GM12878 (cell line): ENCODE measurements around the gene TBX10. TPM values are rescaled to one million over a fixed set of nuclear protein-coding genes. Genes with fewer than 3 reads are reported as not detected.

Source experiments
- ATAC-seq: fragments of 200-7000 bp; cut with Tn5 transposase; 3 replicates; pipeline ENCODE4 v1.9.1; 2020; ENCODE audit warnings: mild to moderate bottlenecking, moderate library complexity
- BruUV-seq: library from RNA; stranded (reverse); fragments of 400-500 nt; replicated peaks from 2 replicates; lab custom pipeline; 2021; lab: Mats Ljungman, UMichigan
- CTCF ChIA-PET: fragments of 300-600 bp; sonication (Branson Sonifier 250); formaldehyde crosslinking; extraction: SDS; loops from one replicate; lab custom pipeline; 2021; ENCODE audit warnings: inconsistent platforms; lab: Yijun Ruan, JAX
- POLR2A ChIA-PET: fragments of 350-600 bp; formaldehyde crosslinking; extraction: SDS; loops from one replicate; lab custom pipeline; 2021; ENCODE audit warnings: inconsistent platforms; lab: Charles Lee
- RAD21 ChIA-PET: fragments of 300-600 bp; sonication (Branson Sonifier 250); formaldehyde crosslinking; loops from one replicate; lab custom pipeline; 2023; ENCODE audit warnings: antibody characterized with exemption; ENCODE audit not compliant: unreplicated experiment; lab: Charles Lee
- SMC1A ChIA-PET: fragments of 300-600 bp; sonication (Branson Sonifier 250); formaldehyde crosslinking; loops from one replicate; lab custom pipeline; 2023; ENCODE audit not compliant: unreplicated experiment, uncharacterized antibody; lab: Charles Lee
- DNase-seq: peaks from one replicate; pipeline ENCODE4 v3.0.0-alpha.2; 2011; ENCODE audit warnings: low read depth, low spot score
- FAIRE-seq: peaks from 3 replicates; lab custom pipeline; 2011; peaks lifted over from hg19 to GRCh38; lab: Jason Lieb, UNC
- H2AFZ ChIP-seq: 2 replicates; pipeline ENCODE4 v1.6.0; 2011; ENCODE audit warnings: low read depth, low read length, control low read depth; ENCODE audit not compliant: control insufficient read depth
- H3K27ac ChIP-seq: 2 replicates; pipeline ENCODE4 v1.5.1; 2011; ENCODE audit warnings: control low read depth; ENCODE audit not compliant: control insufficient read depth, insufficient read depth
- H3K27me3 ChIP-seq, 2 experiments: replicated peaks in 1 of 2; 2 replicates each; pipeline versions ENCODE4 v1.6.0 to v1.6.1; 2011; ENCODE audit warnings: low read length in 1 of 2; ENCODE audit not compliant: control insufficient read depth in 2 of 2, insufficient read depth in 2 of 2
- H3K36me3 ChIP-seq, 2 experiments: 2 replicates each; pipeline ENCODE4 v1.5.1; 2011; ENCODE audit warnings: low read length in 1 of 2; ENCODE audit not compliant: control insufficient read depth in 2 of 2, insufficient read depth in 2 of 2
- H3K4me1 ChIP-seq: 2 replicates; pipeline ENCODE4 v1.6.1; 2011; ENCODE audit warnings: mild to moderate bottlenecking, low read length, moderate library complexity, mixed read lengths; ENCODE audit not compliant: control insufficient read depth, insufficient read depth
- H3K4me2 ChIP-seq: 2 replicates; pipeline ENCODE4 v1.6.0; 2011; ENCODE audit warnings: control low read depth; ENCODE audit not compliant: control insufficient read depth, insufficient read depth
- H3K4me3 ChIP-seq: fragments of 200-600 bp; sonication (generic); 2 replicates; pipeline ENCODE4 v1.5.1; 2016
- H3K79me2 ChIP-seq: 2 replicates; pipeline ENCODE4 v1.6.0; 2011; ENCODE audit warnings: low read length; ENCODE audit not compliant: control insufficient read depth, insufficient read depth
- H3K9ac ChIP-seq: 2 replicates; pipeline ENCODE4 v1.8.0; 2011; ENCODE audit warnings: low read length, control low read depth, mixed read lengths; ENCODE audit not compliant: control insufficient read depth, insufficient read depth
- H3K9me3 ChIP-seq: replicated peaks from 3 replicates; pipeline ENCODE4 v1.5.1; 2011; ENCODE audit warnings: mild to moderate bottlenecking, low read length; ENCODE audit not compliant: control insufficient read depth, insufficient read depth
- H4K20me1 ChIP-seq: 2 replicates; pipeline ENCODE4 v1.6.0; 2011; ENCODE audit not compliant: control insufficient read depth, insufficient read depth
- CTCF ChIP-seq, 3 experiments: IDR thresholded peaks in 2 of 3; conservative IDR thresholded peaks in 1 of 3; 2 replicates each; pipeline ENCODE4 v1.5.1; 2011; ENCODE audit warnings: low read depth in 3 of 3, low read length in 3 of 3, mild to moderate bottlenecking in 3 of 3, control low read depth in 2 of 3, moderate library complexity in 2 of 3, inconsistent platforms in 1 of 3, mixed read lengths in 1 of 3; ENCODE audit not compliant: control insufficient read depth in 2 of 3, insufficient read depth in 1 of 3; ENCODE audit errors: extremely low read depth in 1 of 3
- ETV6 ChIP-seq, 2 experiments: fragments of 450-650 bp in 1 of 2; IDR thresholded peaks in 1 of 2; conservative IDR thresholded peaks in 1 of 2; 2 replicates each; pipeline ENCODE4 v1.6.1; 2014; ENCODE audit warnings: antibody characterized with exemption in 1 of 2, borderline replicate concordance in 1 of 2, low read depth in 1 of 2, mild to moderate bottlenecking in 1 of 2, moderate library complexity in 1 of 2
- FOXM1 ChIP-seq: IDR thresholded peaks from 2 replicates; pipeline ENCODE4 v1.6.1; 2012; ENCODE audit warnings: low read depth, mild to moderate bottlenecking, inconsistent platforms, low read length, moderate library complexity
- NFIC ChIP-seq: IDR thresholded peaks from 2 replicates; pipeline ENCODE4 v1.6.1; 2012; ENCODE audit warnings: low read depth, mild to moderate bottlenecking, inconsistent platforms, low read length, moderate library complexity
- PAX8 ChIP-seq: fragments of 450-650 bp; IDR thresholded peaks from 2 replicates; pipeline ENCODE4 v1.6.1; 2017; ENCODE audit warnings: mild to moderate bottlenecking, moderate library complexity
- POLR2A ChIP-seq: IDR thresholded peaks from 2 replicates; pipeline ENCODE4 v1.6.1; 2011; ENCODE audit warnings: low read depth, mild to moderate bottlenecking, low read length
- RAD21 ChIP-seq: IDR thresholded peaks from 2 replicates; pipeline ENCODE4 v1.6.1; 2011; ENCODE audit warnings: mild to moderate bottlenecking, low read depth, low read length, moderate library complexity; ENCODE audit not compliant: insufficient read depth
- SMARCA5 ChIP-seq: fragments of 450-650 bp; IDR thresholded peaks from 2 replicates; pipeline ENCODE4 v1.6.1; 2017; ENCODE audit warnings: mild to moderate bottlenecking
- USF2 ChIP-seq: IDR thresholded peaks from 2 replicates; pipeline ENCODE4 v1.6.1; 2011; ENCODE audit warnings: low read depth, low read length, improper control_type of control experiment, borderline replicate concordance
- ZNF592 ChIP-seq: fragments of 450-650 bp; IDR thresholded peaks from 2 replicates; pipeline ENCODE4 v1.6.1; 2017; ENCODE audit warnings: mild to moderate bottlenecking, moderate library complexity
- WGBS: methylation state at CpG from one replicate; pipeline ENCODE4 v1.1.6; 2016; ENCODE audit warnings: low lambda C conversion rate; ENCODE audit not compliant: insufficient replicate concordance, insufficient coverage; ENCODE audit errors: missing lambda C conversion rate; 5-methylcytosine and 5-hydroxymethylcytosine counted together
- in situ Hi-C: fragments of 300-500 bp; cut with MboI; formaldehyde crosslinking; loops from 9 replicates; pipeline ENCODE4 v1.14.3; 2018; ENCODE audit warnings: mixed read lengths
- intact Hi-C: fragments of 100-400 bp; cut with micrococcal nuclease; formaldehyde crosslinking; loops from one replicate; pipeline ENCODE4 v1.14.2; 2022; ENCODE audit not compliant: unreplicated experiment
- polyA plus RNA-seq, 11 experiments: library from polyadenylated mRNA; depleted of rRNA in 4 of 11; unstranded in 6 of 11; stranded (reverse) in 5 of 11; fragments of >200 nt; fragmentation: Nextera tagmentation in 4 of 11; fragmentation: Illumina TruSeq in 1 of 11; extraction: Ambion mirVana in 4 of 11; extraction: Trizol in 1 of 11; gene quantifications; 1 replicate in 1 of 11; 2 replicates in 10 of 11; pipeline versions ENCODE4 v1.2.1 to v1.2.3, GENCODE V29; 2011 to 2016; ENCODE audit warnings: inconsistent platforms in 2 of 11, missing spikeins in 2 of 11, low read depth in 1 of 11
- total RNA-seq, 4 experiments: library from RNA; depleted of rRNA in 3 of 4; stranded (reverse); fragments of >200 nt in 3 of 4; fragmentation: Illumina TruSeq in 1 of 4; extraction: Trizol in 1 of 4; gene quantifications; 2 replicates each; pipeline versions ENCODE4 v1.2.1 to v1.2.3, GENCODE V29; 2013 to 2021

Gene TBX10
- total and polyA plus RNA-seq, 10 of the 15 experiments (the other 5 are each of a cell fraction or from before 2014, with no cell fraction given): 0.10 to 0.44 (median 0.20) TPM; not detected in 4

- intact Hi-C loops (no loop called here), in situ Hi-C loops (no loop called here)
- no TSS peak for BruUV-seq
- ATAC-seq (peak; percentile 49; the same call in 2 of the 3 replicates), FAIRE-seq (no peak), DNase-seq (no peak)
- no peak overlapping the region for H3K4me3 ChIP-seq
- no peaks in the 10 kb centered on the region; the same call in 2 of the 3 replicates for H3K9me3 ChIP-seq
- TF ChIP-seq SMARCA5 (no peak), ZNF592 (no peak), RAD21 (0 out of 2 replicates have a peak, but pooled peaks have one; percentile 13), CTCF (IDR thresholded peaks at IDR 0.05 in 2 of 3, conservative IDR thresholded peaks at IDR 0.05 in 1 of 3; ENCODE audit: control insufficient read depth in 2 of 3, extremely low read depth in 1 of 3, insufficient read depth in 1 of 3, low read depth in 3 of 3, low read length in 3 of 3) (peak in 1 of 3 experiments; percentile 19; a peak in 2 of 6 replicates), POLR2A (no peak), ETV6 (conservative IDR thresholded peaks at IDR 0.05 in 1 of 2, IDR thresholded peaks at IDR 0.05 in 1 of 2; ENCODE audit: borderline replicate concordance in 1 of 2, low read depth in 1 of 2) (no peak), NFIC (no peak), FOXM1 (no peak), PAX8 (no peak), USF2 (no peak)
- peaks cover 9% of the 10 kb centered on the region; the same call in 1 of the 2 replicates for H3K4me1 ChIP-seq
- H2AFZ ChIP-seq: no peak overlapping the region
- H3K4me2 ChIP-seq: no peak overlapping the region
- RAD21 ChIA-PET: no interaction called here
- 21% methylated on average over 21 of the region's 24 CpGs for WGBS
- H3K27me3 ChIP-seq: peaks cover 0 to 2% of the 10 kb centered on the region in 2 experiments; a peak in 2 of 4 replicates
- no peak overlapping the region for H3K9ac ChIP-seq
- POLR2A ChIA-PET: no interaction called here
- SMC1A ChIA-PET: no interaction called here
- no peak overlapping the region for H3K27ac ChIP-seq
- H3K79me2 ChIP-seq: no peaks in the 10 kb centered on the region
- no peaks in the 10 kb centered on the region for H4K20me1 ChIP-seq
- H3K36me3 ChIP-seq: no peaks in the 10 kb centered on the region
- CTCF ChIA-PET: interaction anchor here (1.2 to 1.7 kb wide), 3 partner anchors 17 to 37 kb away, joined by 5 to 8 read pairs (median 6); partner anchors contain the start of gene NUDT8
Observed at GRCh38 chr11:67665541-67666302, 26.2 kb upstream of the TBX10 start.
